ENCODE measurements around the gene OSBPL3. TPM values are rescaled to one million over a fixed set of nuclear protein-coding genes. Genes with fewer than 3 reads are reported as not detected.

Gene OSBPL3
- total and polyA plus RNA-seq, 2 donors from 2014 or later: 8.6 to 40.5 TPM

- H3K27ac ChIP-seq (ENCODE audit: low read depth in 2 of 2, low read length in 2 of 2): no peak overlapping the region
- H3K4me1 ChIP-seq (ENCODE audit: control insufficient read depth in 2 of 3, insufficient read depth in 2 of 3, low read depth in 1 of 3, low read length in 3 of 3): no peaks in the 10 kb centered on the region
- no peak for TF ChIP-seq CTCF (IDR thresholded peaks at IDR 0.05; ENCODE audit: borderline replicate concordance, extremely low read depth, insufficient read depth)
- H3K9me3 ChIP-seq (ENCODE audit: control insufficient read depth in 2 of 3, insufficient read depth in 1 of 3, low read length in 3 of 3): no peaks in the 10 kb centered on the region
- H3K36me3 ChIP-seq (ENCODE audit: control insufficient read depth in 2 of 3, insufficient read depth in 3 of 3, low read length in 3 of 3): no peaks in the 10 kb centered on the region
- H3K9ac ChIP-seq (ENCODE audit: low read length in 3 of 3): no peak overlapping the region
- intact Hi-C loops (cut with DNase I): no loop called here
- H3K4me3 ChIP-seq (ENCODE audit: low read length in 3 of 3): no peak overlapping the region
- no peak for FAIRE-seq
- no peak for DNase-seq
- no peaks in the 10 kb centered on the region for H3K27me3 ChIP-seq (ENCODE audit: control insufficient read depth, insufficient read depth, low read length)
These were observed 81.3 kb downstream of the OSBPL3 start for GRCh38 chr7:24898691-24899090.

GRCh38 chr7:24896031-24896501 lies 83.9 kb downstream of the OSBPL3 start:
- Histone ChIP-seq H3K27ac (ENCODE audit: low read depth in 2 of 2, low read length in 2 of 2) (no peak overlapping the region), H3K27me3 (ENCODE audit: control insufficient read depth, insufficient read depth, low read length) (no peaks in the 10 kb centered on the region), H3K9ac (ENCODE audit: low read length in 3 of 3) (no peak overlapping the region), H3K4me3 (ENCODE audit: low read length in 3 of 3) (no peak overlapping the region), H3K4me1 (ENCODE audit: control insufficient read depth in 2 of 3, insufficient read depth in 2 of 3, low read depth in 1 of 3, low read length in 3 of 3) (no peaks in the 10 kb centered on the region), H3K9me3 (ENCODE audit: control insufficient read depth in 2 of 3, insufficient read depth in 1 of 3, low read length in 3 of 3) (no peaks in the 10 kb centered on the region), H3K36me3 (ENCODE audit: control insufficient read depth in 2 of 3, insufficient read depth in 3 of 3, low read length in 3 of 3) (no peaks in the 10 kb centered on the region)
- DNase-seq: no peak
- intact Hi-C loops (cut with DNase I): no loop called here
- FAIRE-seq: no peak
- no peak for TF ChIP-seq CTCF (IDR thresholded peaks at IDR 0.05; ENCODE audit: borderline replicate concordance, extremely low read depth, insufficient read depth)

GRCh38 chr7:24894429-24895221 lies 85.4 kb downstream of the OSBPL3 start:
- Histone ChIP-seq H3K4me1 (ENCODE audit: control insufficient read depth in 2 of 3, insufficient read depth in 2 of 3, low read depth in 1 of 3, low read length in 3 of 3) (no peaks in the 10 kb centered on the region), H3K9me3 (ENCODE audit: control insufficient read depth in 2 of 3, insufficient read depth in 1 of 3, low read length in 3 of 3) (no peaks in the 10 kb centered on the region), H3K9ac (ENCODE audit: low read length in 3 of 3) (no peak overlapping the region), H3K4me3 (ENCODE audit: low read length in 3 of 3) (no peak overlapping the region), H3K27ac (ENCODE audit: low read depth in 2 of 2, low read length in 2 of 2) (no peak overlapping the region), H3K27me3 (ENCODE audit: control insufficient read depth, insufficient read depth, low read length) (no peaks in the 10 kb centered on the region), H3K36me3 (ENCODE audit: control insufficient read depth in 2 of 3, insufficient read depth in 3 of 3, low read length in 3 of 3) (no peaks in the 10 kb centered on the region)
- TF ChIP-seq CTCF (IDR thresholded peaks at IDR 0.05; ENCODE audit: borderline replicate concordance, extremely low read depth, insufficient read depth): no peak
- DNase-seq: no peak
- no peak for FAIRE-seq
- intact Hi-C loops (cut with DNase I): no loop called here

Data from kidney (tissue), 14 donors.